Measurements from ENCODE around the gene SRC.

SRC gene

GRCh38 chr20:37442986-37443385, 97.0 kb downstream of the SRC start:
- no peak for TF ChIP-seq CTCF (conservative IDR thresholded peaks at IDR 0.05; ENCODE audit: control insufficient read depth, insufficient read depth, low read depth, low read length)
- no peak for DNase-seq (ENCODE audit: low read depth)
- H3K4me3 ChIP-seq (ENCODE audit: control insufficient read depth, low read depth, low read length), result no peak overlapping the region

DNA sequence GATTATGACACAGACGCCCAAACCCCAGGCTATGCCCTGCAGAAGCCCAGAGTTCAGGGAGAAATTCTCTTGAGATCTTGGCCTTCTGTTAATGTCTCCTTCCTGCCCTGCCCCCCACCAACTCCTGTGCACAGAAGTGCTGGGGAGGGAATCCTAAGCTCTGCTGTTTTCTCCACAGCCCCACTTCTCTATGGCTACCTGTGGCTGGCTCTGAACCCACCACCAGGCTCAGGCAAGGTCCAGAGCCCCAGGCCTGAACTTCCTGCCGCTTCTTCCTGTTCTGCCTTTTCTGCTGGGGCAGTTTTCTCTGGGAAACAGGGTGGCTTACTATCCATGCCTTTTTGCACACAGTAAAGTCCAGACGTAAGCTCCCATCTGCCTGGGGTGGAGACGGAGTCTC, 97.7 kb downstream of the SRC start:
- no peak for TF ChIP-seq CTCF (conservative IDR thresholded peaks at IDR 0.05; ENCODE audit: control insufficient read depth, insufficient read depth, low read depth, low read length)
- no peak for DNase-seq (ENCODE audit: low read depth)
- H3K4me3 ChIP-seq (ENCODE audit: control insufficient read depth, low read depth, low read length), result no peak overlapping the region

DNA sequence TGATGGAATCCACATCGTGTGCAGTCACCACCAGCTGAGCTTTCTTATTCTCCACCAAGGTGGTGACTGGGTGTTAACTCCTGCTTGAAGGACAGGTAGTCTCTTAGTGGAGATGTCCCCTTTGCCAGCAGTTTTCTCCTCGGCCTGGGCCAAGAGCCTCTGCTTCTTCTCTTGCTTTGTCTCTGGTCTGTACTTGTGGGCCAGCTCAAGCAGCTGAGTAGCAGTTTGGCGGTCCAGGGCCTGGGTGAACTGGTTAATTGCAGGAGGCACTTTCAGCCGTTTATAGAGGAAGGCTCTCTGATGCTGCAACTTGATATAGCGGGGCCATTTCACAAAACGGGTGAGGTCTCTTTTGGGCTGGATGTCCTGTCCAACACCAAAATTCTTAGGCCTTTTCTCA, 99.1 kb downstream of the SRC start:
- TF ChIP-seq CTCF (conservative IDR thresholded peaks at IDR 0.05; ENCODE audit: control insufficient read depth, insufficient read depth, low read depth, low read length), result no peak
- no peak for DNase-seq (ENCODE audit: low read depth)
- H3K4me3 ChIP-seq (ENCODE audit: control insufficient read depth, low read depth, low read length), result no peak overlapping the region

GRCh38 chr20:37446286-37447032, 100.5 kb downstream of the SRC start:
- no peak for DNase-seq (ENCODE audit: low read depth)
- TF ChIP-seq CTCF (conservative IDR thresholded peaks at IDR 0.05; ENCODE audit: control insufficient read depth, insufficient read depth, low read depth, low read length), result no peak
- H3K4me3 ChIP-seq (ENCODE audit: control insufficient read depth, low read depth, low read length), result no peak overlapping the region

GRCh38 chr20:37447688-37448087, 101.7 kb downstream of the SRC start:
- TF ChIP-seq CTCF (conservative IDR thresholded peaks at IDR 0.05; ENCODE audit: control insufficient read depth, insufficient read depth, low read depth, low read length), result no peak
- no peak for DNase-seq (ENCODE audit: low read depth)
- H3K4me3 ChIP-seq (ENCODE audit: control insufficient read depth, low read depth, low read length), result no peak overlapping the region

GRCh38 chr20:37449276-37449675, 103.3 kb downstream of the SRC start:
- DNase-seq (ENCODE audit: low read depth), result no peak
- H3K4me3 ChIP-seq (ENCODE audit: control insufficient read depth, low read depth, low read length), result no peak overlapping the region
- no peak for TF ChIP-seq CTCF (conservative IDR thresholded peaks at IDR 0.05; ENCODE audit: control insufficient read depth, insufficient read depth, low read depth, low read length)

GRCh38 chr20:37450344-37450743, 104.4 kb downstream of the SRC start:
- no peak for DNase-seq (ENCODE audit: low read depth)
- H3K4me3 ChIP-seq (ENCODE audit: control insufficient read depth, low read depth, low read length), result no peak overlapping the region
- no peak for TF ChIP-seq CTCF (conservative IDR thresholded peaks at IDR 0.05; ENCODE audit: control insufficient read depth, insufficient read depth, low read depth, low read length)
